ENCODE measurements around the gene ATP5IF1.

Gene ATP5IF1

DNA sequence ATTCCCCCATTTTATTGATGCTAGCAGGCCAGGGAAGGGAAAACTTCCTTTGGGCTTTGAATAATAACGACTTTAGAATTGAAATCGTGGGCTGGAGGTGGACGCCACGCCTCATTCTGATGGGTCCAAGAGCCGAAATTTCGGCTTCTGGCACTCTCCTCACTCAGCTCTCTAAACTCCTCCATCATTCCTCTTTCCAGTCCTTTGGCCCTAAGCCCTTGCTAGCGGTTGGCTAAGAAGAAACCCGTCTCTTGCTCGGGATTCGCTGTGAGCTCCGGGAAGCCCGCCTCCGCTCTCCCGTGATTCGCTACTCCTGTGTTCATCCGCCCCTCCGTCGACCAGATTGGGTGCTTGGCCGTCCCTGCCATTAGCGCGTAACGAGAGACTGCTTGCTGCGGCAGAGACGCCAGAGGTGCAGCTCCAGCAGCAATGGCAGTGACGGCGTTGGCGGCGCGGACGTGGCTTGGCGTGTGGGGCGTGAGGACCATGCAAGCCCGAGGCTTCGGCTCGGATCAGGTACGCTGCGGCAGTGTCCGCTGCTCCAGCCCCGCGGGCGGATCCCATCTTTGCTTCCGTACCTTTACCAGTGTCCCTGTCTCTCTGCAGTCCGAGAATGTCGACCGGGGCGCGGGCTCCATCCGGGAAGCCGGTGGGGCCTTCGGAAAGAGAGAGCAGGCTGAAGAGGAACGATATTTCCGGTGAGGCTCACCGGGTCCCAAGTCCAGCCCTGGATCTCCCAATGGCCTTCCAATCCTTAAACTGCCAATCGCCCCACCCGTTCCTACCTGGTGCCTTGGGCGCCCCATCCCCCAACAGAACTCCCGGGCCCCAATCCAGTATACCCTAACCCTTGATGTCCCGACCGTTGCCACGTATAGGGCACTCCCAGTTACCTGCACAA lies at the start of gene ATP5IF1:
Gene ATP5IF1 (plus strand): TSS at position 370 of the 901 bp plus-strand sequence. CDS start 60 bp downstream, at position 430.
- DNase-seq: peak; percentile 96 to 98

DNA sequence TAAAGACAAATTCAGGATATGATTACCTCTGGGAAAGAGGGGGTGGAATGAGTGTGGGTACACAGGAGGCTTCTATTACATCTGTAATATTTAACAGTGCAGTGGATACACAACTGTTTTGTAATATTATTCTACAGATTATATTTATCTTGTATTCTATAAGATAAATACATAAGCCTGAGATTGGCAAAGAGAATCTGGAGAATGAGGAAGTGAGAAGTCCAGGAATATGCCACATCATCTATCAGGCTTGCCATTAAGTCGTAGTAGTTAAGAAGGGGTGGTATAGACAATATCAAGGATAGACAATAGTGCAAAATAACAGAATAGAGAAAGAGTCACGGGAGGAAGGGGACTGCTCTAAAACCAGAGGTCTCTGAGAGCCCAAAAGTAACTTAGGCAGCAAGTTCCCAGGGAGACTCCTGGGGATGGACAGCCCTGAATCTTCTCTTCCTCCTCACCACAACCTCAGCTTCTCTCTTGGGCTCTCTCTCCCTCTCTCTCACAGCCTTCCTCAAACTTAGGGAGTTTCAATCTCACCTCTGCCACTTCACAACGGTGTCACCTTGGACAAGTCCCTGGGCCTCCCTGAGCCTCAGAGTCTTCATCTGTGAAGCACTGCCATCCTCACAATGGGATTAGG lies 45.5 kb upstream of the ATP5IF1 start:
- DNase-seq: no peak

DNA sequence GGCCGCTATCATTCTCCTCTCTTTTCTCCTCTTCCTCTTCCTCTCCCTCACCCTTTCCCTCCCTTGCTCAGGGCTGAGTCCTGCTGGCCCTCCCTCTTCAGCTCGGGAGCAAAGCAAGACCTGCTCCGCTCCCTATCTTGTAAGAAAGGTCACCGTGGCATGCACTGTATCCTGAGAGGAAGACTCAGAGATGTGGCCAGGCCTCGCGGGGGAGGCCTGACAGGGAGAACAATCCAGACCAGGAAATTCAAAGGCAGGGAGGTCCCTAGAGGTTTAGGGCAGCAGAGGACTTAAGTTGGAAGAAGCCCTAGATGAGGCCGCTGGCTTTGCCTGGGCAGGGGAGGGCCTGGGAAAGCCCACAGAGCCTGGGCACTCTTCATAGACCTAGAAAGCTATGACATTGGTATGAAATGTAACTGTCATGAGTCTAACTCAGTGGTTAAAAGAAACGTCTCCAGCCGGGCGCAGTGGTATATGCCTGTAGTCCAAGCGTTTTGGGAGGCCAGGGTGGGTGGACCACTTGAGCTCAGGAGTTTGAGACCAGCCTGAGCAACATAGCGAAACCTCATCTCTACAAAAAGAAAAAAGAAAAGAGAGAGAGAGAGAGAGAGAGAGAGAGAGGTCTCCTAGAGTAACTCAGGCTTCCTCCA lies 44.8 kb upstream of the ATP5IF1 start:
- DNase-seq: no peak

DNA sequence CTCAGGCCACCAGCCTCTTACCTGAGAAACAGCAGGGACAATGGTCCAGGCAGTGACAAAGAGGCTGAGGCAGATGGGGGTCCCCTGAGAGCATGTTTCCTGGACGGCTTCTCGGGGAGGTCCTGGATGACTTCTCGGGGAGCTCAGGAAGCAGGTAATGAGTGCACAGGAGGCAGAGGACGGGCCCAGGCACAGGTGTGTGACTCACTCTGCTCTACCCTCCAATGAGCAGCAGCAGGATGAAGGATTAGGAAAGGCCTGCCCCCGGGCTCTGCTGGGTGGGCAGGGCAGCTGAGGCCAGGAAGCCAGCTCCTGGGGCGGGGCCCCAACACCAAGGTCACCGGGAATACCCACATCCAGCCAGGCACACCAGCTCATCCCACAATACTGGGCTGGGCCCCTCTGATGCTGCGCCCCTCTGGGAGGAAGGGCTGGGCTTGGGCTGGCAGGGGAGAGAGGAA lies 42.2 kb upstream of the ATP5IF1 start:
- no peak for DNase-seq

DNA sequence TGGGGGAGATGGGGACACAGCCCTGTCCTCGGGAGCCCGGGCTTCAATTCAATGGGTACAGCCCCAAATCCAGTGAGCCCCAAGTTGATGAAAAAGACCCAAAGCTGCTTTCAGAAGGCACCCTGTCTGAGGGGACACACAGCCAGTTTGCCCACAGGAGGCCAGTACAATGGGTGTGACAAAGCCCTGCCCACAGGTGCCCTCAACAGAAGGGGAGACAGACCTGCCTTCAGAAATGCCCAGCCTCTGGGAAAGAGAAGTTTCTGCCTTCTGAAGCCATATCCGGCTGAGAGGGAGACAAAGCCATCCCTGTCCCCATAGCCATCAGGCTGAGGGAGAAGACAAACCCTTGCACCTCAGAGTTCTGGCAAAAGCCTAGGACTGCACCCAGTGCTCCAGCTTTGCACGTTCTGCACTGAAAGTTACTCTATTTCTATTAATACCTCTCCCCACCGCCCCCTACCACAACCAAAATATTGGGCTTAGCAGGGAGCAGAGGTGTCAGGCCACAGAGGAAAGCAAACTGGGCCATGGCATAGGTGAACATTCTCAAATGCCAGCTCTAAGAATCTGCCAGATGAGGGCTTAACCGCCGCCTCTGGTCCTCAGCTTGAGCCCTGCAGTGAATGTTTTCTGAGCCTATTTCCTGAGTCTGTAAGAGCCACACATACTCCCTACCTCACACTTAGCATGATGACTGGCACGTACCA lies 41.4 kb upstream of the ATP5IF1 start:
- DNase-seq: no peak

DNA sequence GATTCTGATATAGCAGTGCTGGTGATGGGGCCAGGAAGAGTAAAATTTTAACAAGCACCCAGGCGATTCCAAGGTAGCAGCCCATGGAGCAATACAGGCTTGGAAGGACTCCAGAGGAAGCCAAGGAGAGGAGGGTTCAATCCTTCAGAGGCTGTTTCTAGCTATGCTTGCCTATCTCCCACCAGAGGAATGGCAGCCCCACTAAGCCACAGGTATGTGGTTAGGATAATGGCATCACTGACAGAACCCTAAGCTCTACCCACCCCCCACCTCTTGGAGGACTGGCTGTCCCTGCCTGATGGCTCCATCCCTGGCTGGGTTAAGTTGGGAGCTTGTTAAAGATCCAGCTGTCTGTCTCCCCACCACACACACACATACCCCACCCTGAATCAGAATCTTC lies 40.1 kb upstream of the ATP5IF1 start:
- no peak for DNase-seq

DNA sequence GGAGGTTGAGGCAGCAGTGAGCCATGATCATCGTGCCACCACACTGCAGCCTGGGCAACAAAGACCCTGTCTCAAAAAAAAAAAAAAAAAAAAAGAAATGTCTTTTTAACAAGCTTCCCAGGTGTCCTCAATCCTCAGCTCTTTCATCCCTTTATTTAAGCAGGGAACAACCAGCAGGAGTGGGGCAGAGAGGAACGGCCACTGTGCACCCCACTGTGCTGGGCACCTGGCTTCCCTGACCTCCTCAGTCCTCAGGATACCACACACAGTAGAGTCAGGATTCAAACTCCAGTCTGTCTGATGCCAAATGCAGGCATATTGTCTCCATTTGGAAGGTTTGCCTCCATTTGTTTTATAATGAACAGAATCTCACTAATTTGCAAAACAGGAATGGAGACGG lies 39.6 kb upstream of the ATP5IF1 start:
- no peak for DNase-seq

DNA sequence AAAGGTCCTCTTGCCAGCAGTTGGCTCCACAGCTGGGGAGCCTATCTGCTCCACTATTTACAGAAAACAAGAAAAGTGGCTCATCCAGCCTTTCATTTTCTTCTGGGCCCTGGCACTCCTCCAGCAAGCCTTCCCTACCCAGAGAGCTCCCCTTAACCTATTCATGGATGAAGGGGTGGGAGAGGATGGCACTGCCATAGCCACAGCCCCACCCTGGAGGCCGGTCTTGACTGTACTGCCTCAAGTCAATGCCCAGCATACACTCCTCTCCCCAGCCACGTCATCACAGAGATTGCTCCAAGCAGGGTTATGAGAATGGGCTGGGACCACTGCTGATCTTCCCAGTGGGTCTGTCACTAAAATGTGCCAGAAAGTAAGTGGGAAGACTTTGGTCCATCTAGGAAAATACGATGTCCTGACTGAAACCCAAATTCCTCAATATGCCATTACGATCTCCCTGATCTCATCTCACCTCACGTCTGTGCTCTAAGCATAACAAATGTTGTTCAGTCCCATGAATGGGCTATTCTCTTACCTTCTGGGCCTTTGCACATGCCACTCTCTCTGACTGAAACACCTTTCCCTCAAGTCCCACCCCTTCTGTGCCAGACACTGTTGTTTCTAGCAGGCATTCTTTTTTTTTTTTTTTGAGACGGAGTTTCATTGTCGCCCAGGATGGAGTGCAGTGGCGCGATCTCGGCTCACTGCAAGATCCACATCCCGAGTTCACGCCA lies 38.1 kb upstream of the ATP5IF1 start:
- DNase-seq: no peak

DNA sequence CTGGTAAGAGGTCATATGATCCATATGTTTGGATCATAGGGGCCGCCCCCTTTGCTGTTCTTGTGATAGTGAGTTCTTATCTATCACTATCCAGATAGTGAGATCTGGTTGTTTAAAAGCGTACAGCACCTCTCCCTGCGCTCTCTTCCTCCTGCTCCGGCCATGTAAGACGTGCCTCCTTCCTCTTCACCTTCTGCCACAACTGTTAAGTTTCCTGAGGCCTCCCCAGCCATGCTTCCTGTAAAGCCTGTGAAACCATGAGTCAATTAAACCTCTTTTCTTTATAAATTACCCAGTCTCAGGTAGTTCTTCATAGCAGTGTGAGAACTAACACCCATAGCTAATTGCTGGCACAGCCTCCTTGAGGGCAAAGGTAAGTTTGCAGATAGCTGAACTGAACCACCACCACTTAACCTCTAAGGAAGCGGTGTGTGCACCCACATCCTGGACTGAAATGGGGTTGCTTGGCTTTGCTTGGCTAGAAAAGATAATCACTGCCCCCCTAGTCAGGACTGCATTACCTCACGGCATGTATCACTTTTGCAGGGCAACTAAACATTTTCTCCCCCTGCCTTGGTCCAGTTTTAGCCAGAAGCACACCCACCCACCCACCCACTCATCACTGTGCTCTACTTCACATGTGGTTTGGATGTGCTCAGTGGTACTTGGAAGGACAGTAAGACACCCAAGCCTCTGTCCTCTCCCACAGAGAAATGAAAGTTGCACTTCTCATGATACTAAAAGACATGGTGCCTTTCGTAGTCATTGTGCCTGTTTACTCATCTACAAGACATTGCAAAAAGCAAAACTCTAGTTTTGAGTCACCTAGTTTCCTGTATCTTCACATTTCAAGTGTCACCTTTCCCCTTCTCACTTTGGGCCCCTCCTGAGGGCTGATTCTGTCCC lies 36.3 kb upstream of the ATP5IF1 start:
- peak in 1 of 2 donors; percentile 33 for DNase-seq

DNA sequence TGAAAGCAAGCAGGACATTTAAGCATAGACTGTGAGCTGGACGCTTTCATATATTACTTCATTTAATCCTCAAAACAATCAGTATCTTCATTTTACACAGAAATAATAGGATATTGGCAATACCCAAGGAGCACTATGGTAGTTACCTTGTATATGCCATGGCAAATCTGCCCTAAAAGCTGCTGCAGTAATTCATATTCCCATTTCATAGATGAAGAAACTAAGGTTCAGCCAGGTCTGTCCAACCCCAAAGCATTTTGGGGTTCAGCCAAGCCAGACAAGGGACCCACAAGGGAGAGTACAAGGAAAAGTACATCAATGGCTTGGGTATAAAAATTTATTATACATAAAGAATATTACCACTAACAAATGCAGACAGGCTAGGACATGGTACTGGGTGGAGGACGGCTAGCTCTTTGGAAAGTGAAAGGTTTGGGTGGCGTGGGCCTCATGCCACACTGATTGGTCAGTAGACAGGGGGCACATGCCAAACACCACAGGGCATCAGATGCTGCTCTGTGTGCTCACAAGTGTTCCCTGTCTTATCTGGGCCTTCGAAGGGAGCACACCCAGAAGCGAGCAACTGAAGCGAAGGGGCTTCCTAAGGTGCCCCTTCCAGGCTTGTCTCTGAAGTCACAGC lies 35.6 kb upstream of the ATP5IF1 start:
- no peak for DNase-seq

DNA sequence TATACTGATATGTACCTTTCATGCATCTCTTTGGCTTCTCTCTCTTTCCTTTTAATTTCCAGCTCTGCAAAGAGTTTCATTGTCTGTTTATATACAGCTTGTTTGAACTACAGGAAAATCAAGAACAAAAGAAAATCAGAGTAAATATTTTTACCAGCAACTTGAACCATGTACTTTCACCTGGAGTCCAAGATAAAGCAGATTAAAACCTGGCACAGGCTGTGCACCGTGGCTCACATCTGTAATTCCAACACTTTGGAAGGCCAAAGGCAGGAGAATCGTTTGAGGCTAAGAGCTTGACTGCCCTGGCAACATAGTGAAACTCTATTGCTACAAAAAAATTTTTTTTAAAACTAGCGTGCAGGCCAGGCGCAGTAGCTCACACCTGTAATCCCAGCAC lies 30.7 kb upstream of the ATP5IF1 start:
- DNase-seq: no peak

DNA sequence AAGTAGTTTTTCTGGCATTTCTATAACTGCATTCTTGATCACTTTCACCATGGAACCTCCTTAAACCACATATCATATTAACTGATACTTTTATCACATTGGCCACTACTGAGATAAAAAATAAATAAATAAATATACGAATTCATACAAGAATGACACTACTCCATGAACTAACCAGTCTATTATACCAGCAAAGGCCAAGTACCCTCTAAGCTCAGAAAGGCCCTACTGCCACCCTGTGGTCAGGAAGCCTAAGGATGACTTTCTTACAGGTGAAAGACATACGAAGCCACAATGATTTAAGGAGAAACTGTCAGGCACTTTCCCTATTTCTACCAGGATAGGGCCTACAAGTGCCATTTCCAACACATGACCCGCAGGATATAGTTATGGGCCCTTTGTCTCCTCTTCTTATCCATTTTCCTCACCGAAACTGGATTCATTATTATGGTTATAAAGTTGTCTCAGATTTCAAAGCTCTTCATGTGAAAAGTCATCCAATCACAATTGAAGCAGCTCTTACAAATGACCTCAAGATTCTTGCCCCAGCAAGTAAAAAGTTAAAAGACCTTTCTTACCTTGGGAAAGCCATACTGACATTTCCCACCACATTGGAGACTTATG lies 27.0 kb upstream of the ATP5IF1 start:
- DNase-seq: peak; percentile 59 to 84

DNA sequence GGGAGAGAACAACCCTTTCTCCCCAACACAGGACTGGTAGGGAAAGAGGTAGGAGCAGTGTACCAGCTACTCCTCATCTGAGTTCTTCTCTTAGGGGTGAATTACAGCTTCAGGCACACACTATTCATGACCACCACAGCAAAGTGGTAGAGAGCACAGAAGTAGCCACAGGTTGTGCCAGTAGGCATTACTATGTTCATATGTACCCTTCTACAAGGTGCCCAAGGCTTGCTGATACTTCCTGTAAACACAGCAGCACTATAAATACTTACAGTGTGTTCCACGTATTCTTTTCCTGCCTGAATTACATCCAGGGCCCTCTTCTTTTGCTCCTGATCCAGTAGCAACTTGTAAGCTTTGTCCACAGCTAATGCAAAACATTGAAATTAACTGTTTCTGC lies 26.2 kb upstream of the ATP5IF1 start:
- DNase-seq: no peak

DNA sequence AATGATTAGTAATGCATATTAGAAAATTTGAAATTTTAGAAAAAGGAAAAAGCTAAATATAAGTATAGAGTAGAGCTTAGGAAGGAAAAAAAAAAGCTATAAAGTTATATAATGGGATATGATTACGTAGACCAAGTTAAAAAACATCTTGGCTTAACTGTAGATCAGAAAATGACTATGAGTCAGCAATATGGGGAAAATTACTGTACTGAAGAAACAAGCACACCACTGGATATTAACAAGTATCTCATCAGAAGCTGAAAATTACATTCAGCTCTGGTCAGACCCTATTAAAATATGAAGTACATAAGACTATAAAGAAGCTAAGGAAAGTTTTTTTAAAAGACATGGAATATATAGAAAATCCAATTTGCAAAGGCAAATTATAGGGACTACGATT lies 22.6 kb upstream of the ATP5IF1 start:
- DNase-seq: no peak

DNA sequence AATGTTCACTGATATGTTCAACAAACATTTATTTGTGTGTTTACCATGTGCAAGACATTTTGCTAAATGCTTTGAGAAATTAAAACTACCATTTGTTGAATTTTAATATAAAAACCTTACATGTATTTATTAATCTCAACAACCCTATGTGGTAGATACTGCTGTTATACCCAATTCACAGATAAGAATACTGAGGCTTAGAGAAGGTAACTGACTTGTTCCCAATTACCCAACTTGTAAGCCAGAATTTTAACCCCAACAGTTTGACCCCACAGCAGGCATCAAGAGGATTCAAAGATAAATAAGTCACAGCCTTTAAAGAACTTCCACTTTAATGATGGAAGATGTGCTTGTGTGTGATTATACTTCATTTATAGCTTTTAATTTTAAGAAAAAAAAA lies 6.8 kb upstream of the ATP5IF1 start:
- DNase-seq: no peak

DNA sequence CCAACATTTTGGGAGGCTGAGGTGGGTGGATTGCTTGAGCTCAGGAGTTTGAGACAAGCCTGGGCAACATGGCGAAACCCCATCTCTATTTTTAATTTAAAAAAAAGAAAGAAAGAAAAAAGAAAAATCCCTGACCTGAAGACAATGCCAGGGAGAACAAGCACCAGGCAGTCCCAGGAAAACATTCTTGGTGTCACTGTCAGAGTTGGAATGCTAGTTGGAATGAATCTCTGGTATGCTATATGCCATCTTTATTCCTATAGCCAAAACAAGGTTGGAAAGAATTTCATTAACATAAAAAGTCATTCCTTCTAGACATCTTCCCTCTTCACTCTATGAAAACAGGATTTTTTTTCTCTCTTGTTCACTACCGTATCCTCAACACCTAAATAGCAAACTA lies 5.9 kb upstream of the ATP5IF1 start:
- no peak for DNase-seq

DNA sequence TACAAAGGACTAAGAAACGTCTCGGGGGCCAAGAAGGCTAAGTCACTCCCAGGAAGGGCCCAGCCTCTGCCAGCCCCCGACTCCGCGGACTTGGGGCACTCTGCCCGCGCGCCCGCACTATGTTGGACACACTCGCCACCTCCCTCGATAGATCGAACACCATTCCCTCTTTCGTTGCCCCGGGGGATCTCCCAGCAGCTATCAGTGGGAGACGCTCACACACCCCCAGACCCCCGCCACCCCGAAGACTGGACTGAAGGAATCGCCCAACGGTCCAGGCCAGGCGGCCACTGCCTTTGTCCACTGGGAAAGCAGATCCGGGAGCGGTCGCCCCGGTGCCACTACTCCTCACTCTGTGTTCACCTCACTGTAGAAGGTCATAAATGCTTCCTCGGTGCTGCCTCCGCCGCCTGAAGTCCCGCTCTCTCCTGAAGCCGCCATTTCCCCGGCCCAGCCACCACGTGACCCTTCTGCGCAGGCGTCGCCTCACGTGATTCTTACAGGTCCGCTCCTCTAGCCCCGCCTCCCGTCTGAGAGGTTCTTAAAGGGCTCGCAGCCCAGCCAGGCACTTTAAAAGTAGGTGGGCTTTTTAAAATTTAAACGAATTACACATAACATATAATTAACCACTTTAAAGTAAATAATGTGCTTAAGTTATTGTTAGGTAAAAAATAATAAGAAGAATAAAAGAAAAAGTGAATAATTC lies 3.2 kb upstream of the ATP5IF1 start, which contains the start of gene DNAJC8:
Gene DNAJC8 (minus strand): TSS at position 472 of the 706 bp plus-strand sequence. CDS start 31 bp downstream, at position 441.
- DNase-seq: peak; percentile 90 to 93

DNA sequence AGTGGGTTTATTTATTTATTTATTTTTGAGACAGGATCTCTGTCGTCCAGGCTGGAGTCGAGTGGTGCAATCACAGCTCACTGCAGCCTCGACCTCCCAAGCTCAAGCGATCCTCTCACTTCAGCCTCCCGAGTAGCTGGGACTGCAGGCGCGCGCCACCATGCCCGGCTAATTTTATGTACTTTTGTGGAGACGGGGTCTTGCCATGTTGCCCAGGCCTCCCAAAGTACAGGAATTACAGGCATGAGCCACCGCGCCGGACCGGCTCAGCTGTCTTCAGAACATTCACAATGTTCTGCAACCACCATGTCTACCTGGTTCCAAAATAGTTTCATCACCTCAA lies 2.7 kb upstream of the ATP5IF1 start:
- no peak for DNase-seq

DNA sequence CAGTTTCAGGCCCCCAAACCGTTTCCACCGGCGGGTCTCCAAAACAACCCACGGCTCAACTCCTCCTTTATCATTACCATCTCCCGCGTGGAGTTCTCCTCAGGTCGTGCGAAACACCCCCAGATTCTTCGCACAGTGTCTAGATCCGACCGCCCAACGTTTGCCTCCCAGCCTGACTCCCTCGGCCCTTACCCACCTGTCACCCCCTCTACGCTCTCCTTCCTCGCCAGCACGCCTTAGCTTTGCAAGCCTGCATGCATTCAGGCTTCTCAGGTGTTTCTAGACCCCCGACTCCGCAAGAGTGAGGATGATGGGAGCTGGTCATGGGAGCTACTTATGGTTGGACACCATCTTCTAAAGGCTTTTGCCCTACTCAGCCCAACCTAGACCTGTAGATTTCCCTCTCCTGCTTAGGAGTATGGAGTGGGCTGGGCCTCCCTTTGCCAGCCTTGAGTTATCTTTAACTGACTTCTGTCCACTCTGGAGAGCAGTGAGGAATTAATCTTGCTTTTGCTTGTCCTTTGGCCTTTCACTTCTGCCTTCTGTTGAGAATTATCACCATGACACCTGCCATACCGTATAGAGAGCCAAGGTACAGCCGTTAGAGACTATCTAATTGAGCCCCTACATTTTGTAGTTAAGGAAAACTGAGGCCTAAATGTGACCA lies 865 bp downstream of the ATP5IF1 start:
- DNase-seq: no peak

Data from inflammatory macrophage treated with lipopolysaccharide for 1 hour (primary cell).